Heart left ventricle (tissue), 16 donors: ENCODE measurements around the gene TAF1A. TPM values are rescaled to one million over a fixed set of nuclear protein-coding genes. Genes with fewer than 3 reads are reported as not detected.

Experiments
- ATAC-seq, 4 donors: fragments of 200-7000 bp; cut with Tn5 transposase; one replicate each; pipeline ENCODE4 v1.9.1; 2020 to 2022; ENCODE audit warnings: moderate library complexity in 4 of 4, mild to moderate bottlenecking in 3 of 4, moderate number of reproducible peaks in 1 of 4
- DNase-seq, 5 donors: peaks; one replicate each; pipeline ENCODE4 v3.0.0-alpha.2; 2020
- H3K27ac ChIP-seq, 12 donors: fragments of 200-600 bp; sonication (generic) in 4 of 12; one replicate each; pipeline versions ENCODE4 v1.5.0 to v1.8.0; 2016 to 2022; ENCODE audit warnings: mild to moderate bottlenecking in 2 of 12
- H3K27me3 ChIP-seq, 9 donors: fragments of 200-600 bp; sonication (generic) in 2 of 9; one replicate each; pipeline versions ENCODE4 v1.5.1 to v1.8.0; 2016 to 2022; ENCODE audit warnings: mild to moderate bottlenecking in 3 of 9
- H3K36me3 ChIP-seq, 9 donors: fragments of 200-600 bp; sonication (generic) in 2 of 9; one replicate each; pipeline versions ENCODE4 v1.5.0 to v1.8.0; 2018 to 2022; ENCODE audit warnings: mild to moderate bottlenecking in 2 of 9
- H3K4me1 ChIP-seq, 12 donors: fragments of 200-600 bp; sonication (generic) in 4 of 12; one replicate each; pipeline versions ENCODE4 v1.5.0 to v1.8.0; 2016 to 2022; ENCODE audit warnings: mild to moderate bottlenecking in 3 of 12
- H3K4me3 ChIP-seq, 12 donors: fragments of 200-600 bp; sonication (generic) in 4 of 12; one replicate each; pipeline versions ENCODE4 v1.5.0 to v1.8.0; 2017 to 2022; ENCODE audit warnings: mild to moderate bottlenecking in 9 of 12, moderate library complexity in 4 of 12
- H3K9me3 ChIP-seq, 12 donors: fragments of 200-600 bp; sonication (generic) in 4 of 12; one replicate each; pipeline versions ENCODE4 v1.5.0 to v1.8.0; 2016 to 2022; ENCODE audit warnings: mild to moderate bottlenecking in 1 of 12
- POLR2A ChIP-seq, 2 donors: fragments of 450-650 bp; IDR thresholded peaks; one replicate each; pipeline ENCODE4 v1.6.1; 2017; ENCODE audit warnings: antibody characterized with exemption in 2 of 2, mild to moderate bottlenecking in 2 of 2, moderate library complexity in 2 of 2
- WGBS, 4 donors: extraction: QIAGEN DNeasy Blood & Tissue Kit in 2 of 4; methylation state at CpG; one replicate each; pipeline versions ENCODE4 v1.1.5 to v1.1.7; 2013 to 2018; 5-methylcytosine and 5-hydroxymethylcytosine counted together
- intact Hi-C, 10 donors: fragments of 100-400 bp; cut with DNase I; formaldehyde crosslinking; loops; one replicate each; pipeline versions ENCODE4 v1.11.1 to v1.14.2; 2022
- long read RNA-seq, 3 donors: library from polyadenylated mRNA; unstranded; transcript quantifications; one replicate each; pipeline ENCODE4 v2.0.0, GENCODE V29; 2020 to 2021
- polyA plus RNA-seq, 2 donors: library from polyadenylated mRNA; stranded (reverse); fragments of 200-250 nt; gene quantifications; one replicate each; pipeline ENCODE4 v1.2.3, GENCODE V29; 2013
- total RNA-seq, 9 donors: library from RNA; depleted of rRNA in 2 of 9; stranded (reverse); fragments of >200 nt in 2 of 9; fragmentation: NEBNext Ultra II Directional in 3 of 9; extraction: Animal tissue kit (Norgen Biotek cat#: 25700) in 3 of 9; gene quantifications; one replicate each; pipeline versions ENCODE4 v1.1.0 to v1.2.4, GENCODE V29; 2016 to 2023
- TF ChIP-seq, protein P1 (sequence below), 12 donors: fragments of 200-600 bp; sonication (generic) in 4 of 12; IDR thresholded peaks; one replicate each; pipeline versions ENCODE4 v1.5.0 to v1.8.0; 2018 to 2022; ENCODE audit warnings: antibody characterized with exemption in 12 of 12, mild to moderate bottlenecking in 5 of 12
- donor health status: ischemic (EF 13 %, LVEDD 7.1; RV severe dilation, severe dysfunction).
- donor health status: healthy with polysubstance abuse.
- donor health status: DM: no; HTN: yes; CAD: no.
- donor health status: DM: no; HTN: no; CAD: no.
- donor health status: ischemic (EF 25% LVEDD 6.9; RV normal size, moderate dysfunction).
- donor health status: ischemic (EF 25% LVEDD 5.7; RV mildly dilated, moderate dysfunction).
- donor health status: healthy.
- donor health status: DM: yes; HTN: yes; CAD: no.
- donor health status: ischemic (EF 35%, LVEDD 5.7; RV mildly dilated, moderate dysfunction).
- donor health status: nonischemic (EF 11% LVEDD 7.7; RV severe dilation, severe dysfunction).
- donor health status: DM: yes; HTN: yes; CAD: no.
- donor health status: PGD.
- donor health status: ischemic (EF 29% LVEDD 5.4; RV normal size, mild dysfunction).
- donor health status: nonischemic (EF 23%, LVEDD 6.1; RV moderate dilation, normal function).

The TAF1A gene
- total RNA-seq: 1 to 10 TPM in 8 of 9 donors, under 1 TPM in 1; 0.81 to 5.1 (median 1.6) TPM
- polyA plus RNA-seq: 1 to 10 TPM in 1 of 2 donors, under 1 TPM in 1; 0.99 to 2.4 TPM
- long read RNA-seq, donor 1: 0 reads
- long read RNA-seq, donor 2, partial matches to known transcripts: 1 of 3 reads
- long read RNA-seq, donor 2, other reads (novel, unspliced or antisense): 2 of 3 reads
- long read RNA-seq, donor 3, partial matches to known transcripts: 0 of 5 reads
- long read RNA-seq, donor 3, other reads (novel, unspliced or antisense): 4 of 5 reads

DNA sequence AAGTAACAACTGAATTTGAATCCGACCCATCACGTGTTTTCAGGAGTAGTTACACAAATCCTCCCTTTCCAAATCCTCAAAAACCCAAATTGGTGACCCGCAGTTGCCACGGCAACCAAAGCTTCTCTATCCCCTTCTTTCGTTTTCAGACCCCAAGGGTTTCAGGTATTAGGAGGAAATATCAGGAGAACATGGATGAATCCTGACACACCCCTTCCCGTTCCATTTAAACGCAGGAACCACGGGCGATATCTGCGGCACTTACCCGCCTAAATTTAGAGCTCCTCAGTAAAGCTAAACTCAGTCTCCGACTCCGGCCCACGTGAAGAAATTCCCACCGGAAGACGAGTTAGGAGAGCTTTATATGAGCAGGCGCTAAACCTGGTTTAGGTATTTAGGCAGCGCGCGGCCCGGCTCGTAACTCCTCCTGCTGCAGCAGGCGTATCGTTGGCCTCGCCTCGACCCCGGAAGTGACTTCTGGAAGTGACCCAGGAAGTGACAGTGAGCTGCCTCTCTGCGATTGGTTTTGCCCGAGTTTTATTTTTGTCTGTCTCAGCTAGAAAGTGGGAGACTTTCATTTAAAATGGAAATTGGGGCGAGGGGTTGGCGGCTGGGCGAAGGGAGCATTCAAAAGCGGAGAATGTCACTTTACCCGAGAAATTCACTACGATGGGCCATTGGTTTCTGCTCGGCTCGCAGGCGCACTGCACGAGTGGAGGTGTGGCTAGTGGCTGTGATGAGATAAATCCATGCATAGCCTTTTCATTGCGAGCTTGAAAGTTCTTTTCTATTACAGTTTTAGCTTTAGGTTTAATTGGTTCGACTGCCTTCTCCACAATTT is at the start of gene TAF1A:
TAF1A (minus strand) TSS at position 472 of the 841 bp plus-strand sequence.
- Histone ChIP-seq H3K4me3 (peak within 1 kb of the TSS; percentile 41 to 83 (median 66)), H3K9me3 (peaks cover 0 to 2% (median 0%) of the 10 kb centered on the region in 12 donors), H3K27me3 (no peaks in the 10 kb centered on the region), H3K27ac (peak within 1 kb of the TSS in 11 of 12 donors; percentile 58 to 85 (median 76)), H3K4me1 (peaks cover 0 to 24% (median 14%) of the 10 kb centered on the region in 12 donors), H3K36me3 (peaks cover 0 to 29% (median 20%) of the 10 kb centered on the region in 9 donors)
- DNase-seq (peak; percentile 87 to 90 (median 88)), ATAC-seq (peak; percentile 94 to 99 (median 99))
- intact Hi-C loops: loop anchor here in 3 of 10 donors (1.0 to 5.0 kb wide), 4 partner anchors 28 to 43 kb away; partner anchors contain the start of gene MIA3 (in 1 of the 3)
- no peak for TF ChIP-seq POLR2A (IDR thresholded peaks at IDR 0.05)
- TF ChIP-seq, protein P1, sequence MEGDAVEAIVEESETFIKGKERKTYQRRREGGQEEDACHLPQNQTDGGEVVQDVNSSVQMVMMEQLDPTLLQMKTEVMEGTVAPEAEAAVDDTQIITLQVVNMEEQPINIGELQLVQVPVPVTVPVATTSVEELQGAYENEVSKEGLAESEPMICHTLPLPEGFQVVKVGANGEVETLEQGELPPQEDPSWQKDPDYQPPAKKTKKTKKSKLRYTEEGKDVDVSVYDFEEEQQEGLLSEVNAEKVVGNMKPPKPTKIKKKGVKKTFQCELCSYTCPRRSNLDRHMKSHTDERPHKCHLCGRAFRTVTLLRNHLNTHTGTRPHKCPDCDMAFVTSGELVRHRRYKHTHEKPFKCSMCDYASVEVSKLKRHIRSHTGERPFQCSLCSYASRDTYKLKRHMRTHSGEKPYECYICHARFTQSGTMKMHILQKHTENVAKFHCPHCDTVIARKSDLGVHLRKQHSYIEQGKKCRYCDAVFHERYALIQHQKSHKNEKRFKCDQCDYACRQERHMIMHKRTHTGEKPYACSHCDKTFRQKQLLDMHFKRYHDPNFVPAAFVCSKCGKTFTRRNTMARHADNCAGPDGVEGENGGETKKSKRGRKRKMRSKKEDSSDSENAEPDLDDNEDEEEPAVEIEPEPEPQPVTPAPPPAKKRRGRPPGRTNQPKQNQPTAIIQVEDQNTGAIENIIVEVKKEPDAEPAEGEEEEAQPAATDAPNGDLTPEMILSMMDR (IDR thresholded peaks at IDR 0.05): no peak
- WGBS, 4 donors: 0 to 1% (median 1%) methylated on average over 27 to 41 of the region's 41 CpGs

DNA sequence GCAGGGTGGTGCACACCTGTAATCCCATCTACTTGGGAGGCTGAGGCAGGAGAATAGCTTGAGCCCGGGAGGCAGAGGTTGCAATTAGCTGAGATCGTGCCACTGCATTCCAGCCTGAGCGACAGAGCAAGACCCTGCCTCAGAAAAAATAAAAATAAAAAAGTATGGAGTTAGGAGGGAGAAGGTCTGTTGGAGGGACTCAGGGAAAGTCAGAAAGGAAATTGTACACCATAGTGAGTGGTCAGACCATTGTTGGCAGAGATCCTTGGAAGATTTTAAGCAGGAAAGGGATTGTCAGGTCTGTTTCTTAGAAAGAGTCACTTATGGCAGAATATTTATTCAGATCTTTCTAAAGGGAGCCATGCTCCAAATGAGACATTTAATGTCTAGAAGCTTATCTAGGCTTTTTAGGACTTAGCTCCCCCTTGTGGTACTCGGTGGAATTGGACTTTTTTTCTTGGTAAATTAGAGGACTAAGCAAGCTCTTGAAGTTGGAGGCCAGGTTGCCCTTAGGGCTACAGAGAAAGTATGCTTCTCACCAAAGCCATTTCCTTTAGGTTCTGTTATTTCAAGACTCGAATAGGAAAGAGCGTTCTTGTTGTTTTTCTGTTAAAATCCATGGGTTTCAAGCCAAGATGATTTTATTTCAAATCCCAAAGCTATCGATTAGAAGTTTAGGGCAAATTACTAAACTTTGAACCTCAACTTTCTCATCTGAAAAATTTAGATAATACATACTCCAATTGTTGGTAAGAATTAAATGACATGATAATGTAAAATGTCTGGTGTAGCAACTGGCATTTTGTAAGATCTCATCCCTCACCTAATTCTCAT is 44.7 kb upstream of the TAF1A start:
- Histone ChIP-seq H3K27me3 (no peaks in the 10 kb centered on the region), H3K9me3 (no peaks in the 10 kb centered on the region), H3K4me1 (no peaks in the 10 kb centered on the region), H3K4me3 (no peak overlapping the region), H3K36me3 (peaks cover 0 to 97% (median 84%) of the 10 kb centered on the region in 9 donors), H3K27ac (no peak overlapping the region)
- 42 to 48% (median 46%) methylated on average over 7 of the region's 7 CpGs for WGBS, 4 donors
- DNase-seq (peak in 2 of 5 donors; percentile 61 to 62), ATAC-seq (peak; percentile 67 to 85 (median 74))
- TF ChIP-seq, protein P1 (IDR thresholded peaks at IDR 0.05): peak; percentile 80 to 92 (median 87)
- TF ChIP-seq POLR2A (IDR thresholded peaks at IDR 0.05): no peak
- intact Hi-C loops: loop anchor here in 7 of 10 donors (1.0 to 5.0 kb wide), 3 partner anchors 42 to 170 kb away; no protein-coding TSS in a partner anchor

- Histone ChIP-seq H3K4me1 (no peaks in the 10 kb centered on the region), H3K36me3 (peaks cover 0 to 97% (median 86%) of the 10 kb centered on the region in 9 donors), H3K27me3 (no peaks in the 10 kb centered on the region), H3K4me3 (no peak overlapping the region), H3K9me3 (no peaks in the 10 kb centered on the region), H3K27ac (no peak overlapping the region)
- WGBS, 4 donors: 74 to 85% (median 79%) methylated on average over 2 of the region's 2 CpGs
- intact Hi-C loops: loop anchor here in 1 of 10 donors (5.0 kb wide), 1 partner anchor 40 kb away; no protein-coding TSS in a partner anchor
- ATAC-seq (no peak), DNase-seq (no peak)
- TF ChIP-seq, protein P1 (IDR thresholded peaks at IDR 0.05): no peak
- no peak for TF ChIP-seq POLR2A (IDR thresholded peaks at IDR 0.05)
Observed at GRCh38 chr1:222632749-222633148, 43.0 kb upstream of the TAF1A start.
